ENCODE results near the gene POLR1D.
"Not testable (repeated sequence)": the region's sequence is repeated elsewhere in the genome, so short reads cannot be mapped to it uniquely, and the experiment has no call there.

Gene POLR1D

GRCh38 chr13:27624071-27624470, 2.4 kb downstream of the POLR1D start:
- H3K36me3 Mint-ChIP-seq (ENCODE audit: low read depth), result peaks cover 80% of the 10 kb centered on the region
- peak overlapping the region; percentile 34 for H3K27ac Mint-ChIP-seq
- peak overlapping the region; percentile 32 for H3K4me3 Mint-ChIP-seq
- peaks cover 74% of the 10 kb centered on the region for H3K4me1 Mint-ChIP-seq (ENCODE audit: low read depth)
- no peaks in the 10 kb centered on the region for H3K27me3 Mint-ChIP-seq
- no peaks in the 10 kb centered on the region for H3K9me3 Mint-ChIP-seq
- DNase-seq, result no peak

- Mint-ChIP-seq H3K27ac (no peak overlapping the region), H3K27me3 (no peaks in the 10 kb centered on the region), H3K4me3 (no peak overlapping the region), H3K36me3 (ENCODE audit: low read depth) (peaks cover 91% of the 10 kb centered on the region), H3K4me1 (ENCODE audit: low read depth) (peaks cover 77% of the 10 kb centered on the region), H3K9me3 (no peaks in the 10 kb centered on the region)
- no peak for DNase-seq
These were observed 4.1 kb downstream of the POLR1D start for GRCh38 chr13:27625839-27626238.

GRCh38 chr13:27627380-27627779, 5.7 kb downstream of the POLR1D start:
- Mint-ChIP-seq H3K4me1 (ENCODE audit: low read depth) (peaks cover 86% of the 10 kb centered on the region), H3K4me3 (no peak overlapping the region), H3K9me3 (no peaks in the 10 kb centered on the region), H3K27ac (no peak overlapping the region), H3K27me3 (no peaks in the 10 kb centered on the region), H3K36me3 (ENCODE audit: low read depth) (peaks cover 95% of the 10 kb centered on the region)
- DNase-seq, result no peak

- no peak for DNase-seq
- Mint-ChIP-seq H3K27me3 (no peaks in the 10 kb centered on the region), H3K36me3 (ENCODE audit: low read depth) (peaks cover 95% of the 10 kb centered on the region), H3K4me1 (ENCODE audit: low read depth) (peaks cover 83% of the 10 kb centered on the region), H3K27ac (no peak overlapping the region), H3K4me3 (no peak overlapping the region), H3K9me3 (no peaks in the 10 kb centered on the region)
These were observed 6.4 kb downstream of the POLR1D start for GRCh38 chr13:27628081-27628480.

DNA sequence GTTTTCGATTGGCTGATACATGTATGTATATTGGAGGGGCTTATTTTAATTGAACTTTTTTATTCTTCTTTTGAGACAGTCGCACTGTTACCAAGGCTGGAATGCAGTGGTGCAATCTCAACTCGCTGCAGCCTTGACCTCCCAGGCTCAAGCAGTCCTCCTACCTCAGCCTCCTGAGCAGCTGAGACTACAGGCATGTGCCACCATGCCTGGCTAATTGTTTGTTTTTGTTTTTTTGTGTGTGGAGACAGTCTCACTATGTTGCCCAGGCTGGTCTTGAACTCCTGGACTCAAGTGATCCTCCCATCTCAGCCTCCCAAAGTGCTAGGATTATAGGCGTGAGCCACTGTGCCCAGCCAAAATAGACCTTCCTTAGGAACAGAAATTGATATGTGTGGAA, 7.1 kb downstream of the POLR1D start:
- not testable (repeated sequence) for DNase-seq, H3K9me3 Mint-ChIP-seq, H3K27ac Mint-ChIP-seq, H3K27me3 Mint-ChIP-seq, H3K4me3 Mint-ChIP-seq
- peaks cover 81% of the 10 kb centered on the region for H3K4me1 Mint-ChIP-seq (ENCODE audit: low read depth)
- H3K36me3 Mint-ChIP-seq (ENCODE audit: low read depth), result peaks cover 95% of the 10 kb centered on the region

DNA sequence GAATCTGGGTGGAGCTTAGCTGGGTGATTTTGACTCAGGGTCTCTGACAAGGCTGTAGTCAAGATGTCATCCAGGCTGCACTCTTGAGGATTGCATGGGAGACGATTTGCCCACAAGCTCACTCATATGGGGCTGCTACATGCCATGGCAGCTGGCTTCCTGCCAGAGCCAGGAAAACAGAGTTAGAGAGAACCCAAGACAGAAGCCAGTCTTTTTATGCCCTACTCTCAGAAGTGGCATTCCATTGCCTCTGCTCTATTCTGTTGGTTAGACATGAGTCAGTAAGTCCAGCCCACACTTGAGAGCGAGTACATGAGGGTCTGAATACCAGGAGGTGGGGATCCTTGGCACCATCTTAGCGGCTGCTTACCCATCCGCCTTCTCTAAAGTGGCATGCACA, 9.5 kb downstream of the POLR1D start:
- no peaks in the 10 kb centered on the region for H3K27me3 Mint-ChIP-seq
- DNase-seq, result no peak
- H3K4me3 Mint-ChIP-seq, result no peak overlapping the region
- H3K4me1 Mint-ChIP-seq (ENCODE audit: low read depth), result peaks cover 75% of the 10 kb centered on the region
- peaks cover 91% of the 10 kb centered on the region for H3K36me3 Mint-ChIP-seq (ENCODE audit: low read depth)
- no peaks in the 10 kb centered on the region for H3K9me3 Mint-ChIP-seq
- peak overlapping the region; percentile 2 for H3K27ac Mint-ChIP-seq

DNA sequence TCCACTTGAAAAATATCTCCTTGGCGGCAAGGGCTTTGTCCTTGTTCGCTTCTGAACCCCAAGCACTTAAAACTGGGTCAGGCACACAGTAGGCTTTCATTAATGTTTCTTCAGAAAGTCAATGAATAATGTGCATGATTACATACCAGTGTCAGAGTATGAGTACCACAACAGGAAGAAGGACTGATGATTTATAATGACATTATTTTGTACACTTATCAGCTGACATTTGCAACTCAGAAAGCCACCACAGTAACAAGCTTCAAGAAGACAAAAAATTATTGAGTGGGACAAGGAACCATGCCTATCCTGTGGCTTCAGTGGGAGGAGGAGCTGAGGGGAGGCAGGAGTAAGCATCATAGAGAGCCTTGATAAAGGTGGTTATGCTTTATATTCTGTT, 10.0 kb downstream of the POLR1D start:
- Mint-ChIP-seq H3K27me3 (no peaks in the 10 kb centered on the region), H3K27ac (no peak overlapping the region), H3K4me3 (no peak overlapping the region), H3K9me3 (no peaks in the 10 kb centered on the region), H3K4me1 (ENCODE audit: low read depth) (peaks cover 74% of the 10 kb centered on the region), H3K36me3 (ENCODE audit: low read depth) (peaks cover 88% of the 10 kb centered on the region)
- DNase-seq, result no peak

DNA sequence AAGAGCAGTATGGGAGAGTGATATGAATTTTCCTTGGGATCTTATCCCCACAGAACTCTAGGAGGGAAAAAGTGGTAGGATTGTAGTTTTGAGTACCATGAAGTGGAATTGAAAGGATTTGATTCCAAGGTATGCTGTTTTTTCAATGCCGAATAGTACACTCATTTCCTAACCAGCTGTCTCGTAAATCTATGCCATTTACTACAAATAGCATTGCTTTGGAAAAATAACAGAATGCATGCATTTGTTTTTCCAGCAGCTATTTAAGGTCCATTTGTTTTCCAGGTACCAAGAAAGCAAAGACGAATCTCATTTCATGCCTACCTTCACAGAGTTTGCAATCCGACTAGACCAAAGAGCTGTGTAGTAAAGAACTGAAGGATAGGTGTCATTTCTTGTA, 10.5 kb downstream of the POLR1D start:
- Mint-ChIP-seq H3K4me1 (ENCODE audit: low read depth) (peaks cover 74% of the 10 kb centered on the region), H3K9me3 (no peaks in the 10 kb centered on the region), H3K4me3 (no peak overlapping the region), H3K27me3 (no peaks in the 10 kb centered on the region), H3K27ac (no peak overlapping the region), H3K36me3 (ENCODE audit: low read depth) (peaks cover 86% of the 10 kb centered on the region)
- no peak for DNase-seq

DNA sequence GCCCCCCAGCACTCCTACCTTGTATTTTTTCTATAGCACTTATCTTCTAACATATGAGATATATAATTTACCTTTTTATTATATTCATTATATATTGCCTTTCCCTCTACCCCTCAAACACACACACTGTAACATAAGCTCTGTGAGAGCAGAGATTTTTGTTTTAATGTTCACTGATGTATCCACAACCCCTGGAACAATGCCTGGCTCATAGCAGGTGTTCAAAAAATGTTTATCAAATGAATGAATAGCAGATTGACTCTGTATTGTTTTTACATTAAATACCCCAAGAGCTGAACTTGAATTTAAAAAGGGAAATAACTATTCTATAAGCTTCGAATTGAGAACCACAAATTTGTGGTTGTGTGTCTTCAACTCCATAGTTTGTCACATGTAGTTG, 11.0 kb downstream of the POLR1D start:
- Mint-ChIP-seq H3K9me3 (no peaks in the 10 kb centered on the region), H3K36me3 (ENCODE audit: low read depth) (peaks cover 82% of the 10 kb centered on the region), H3K4me3 (no peak overlapping the region), H3K4me1 (ENCODE audit: low read depth) (peaks cover 70% of the 10 kb centered on the region), H3K27me3 (no peaks in the 10 kb centered on the region), H3K27ac (no peak overlapping the region)
- DNase-seq, result no peak

GRCh38 chr13:27634231-27634630, 12.5 kb downstream of the POLR1D start:
- Mint-ChIP-seq H3K4me3 (no peak overlapping the region), H3K27ac (no peak overlapping the region), H3K9me3 (no peaks in the 10 kb centered on the region), H3K4me1 (ENCODE audit: low read depth) (peaks cover 71% of the 10 kb centered on the region), H3K36me3 (ENCODE audit: low read depth) (peaks cover 79% of the 10 kb centered on the region), H3K27me3 (no peaks in the 10 kb centered on the region)
- DNase-seq, result no peak

DNA sequence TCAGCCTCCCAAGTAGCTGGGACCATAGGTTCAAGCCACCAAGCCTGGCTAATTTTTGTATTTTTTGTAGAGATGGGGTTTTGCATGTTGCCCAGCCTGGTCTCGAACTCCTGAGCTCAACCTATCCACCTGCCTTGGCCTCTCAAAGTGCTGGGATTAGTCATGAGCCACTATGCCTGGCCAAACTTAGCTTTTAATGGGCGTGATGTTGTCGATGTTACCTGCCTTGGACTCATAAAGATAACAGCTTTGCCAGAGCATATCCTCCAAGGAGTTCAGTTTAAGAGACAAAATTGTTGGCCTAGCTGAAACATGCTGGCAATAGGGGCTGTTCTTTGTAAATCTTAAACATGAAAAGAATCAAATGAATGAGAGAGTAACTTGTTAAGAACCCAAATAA, 13.1 kb downstream of the POLR1D start:
- Mint-ChIP-seq H3K4me1 (ENCODE audit: low read depth) (peaks cover 74% of the 10 kb centered on the region), H3K27ac (no peak overlapping the region), H3K9me3 (no peaks in the 10 kb centered on the region), H3K4me3 (no peak overlapping the region), H3K36me3 (ENCODE audit: low read depth) (peaks cover 80% of the 10 kb centered on the region), H3K27me3 (no peaks in the 10 kb centered on the region)
- DNase-seq, result no peak

GRCh38 chr13:27635266-27635665, 13.6 kb downstream of the POLR1D start:
- no peak for DNase-seq
- no peak overlapping the region for H3K27ac Mint-ChIP-seq
- no peaks in the 10 kb centered on the region for H3K27me3 Mint-ChIP-seq
- peaks cover 76% of the 10 kb centered on the region for H3K4me1 Mint-ChIP-seq (ENCODE audit: low read depth)
- H3K9me3 Mint-ChIP-seq, result no peaks in the 10 kb centered on the region
- no peak overlapping the region for H3K4me3 Mint-ChIP-seq
- H3K36me3 Mint-ChIP-seq (ENCODE audit: low read depth), result peaks cover 81% of the 10 kb centered on the region

DNA sequence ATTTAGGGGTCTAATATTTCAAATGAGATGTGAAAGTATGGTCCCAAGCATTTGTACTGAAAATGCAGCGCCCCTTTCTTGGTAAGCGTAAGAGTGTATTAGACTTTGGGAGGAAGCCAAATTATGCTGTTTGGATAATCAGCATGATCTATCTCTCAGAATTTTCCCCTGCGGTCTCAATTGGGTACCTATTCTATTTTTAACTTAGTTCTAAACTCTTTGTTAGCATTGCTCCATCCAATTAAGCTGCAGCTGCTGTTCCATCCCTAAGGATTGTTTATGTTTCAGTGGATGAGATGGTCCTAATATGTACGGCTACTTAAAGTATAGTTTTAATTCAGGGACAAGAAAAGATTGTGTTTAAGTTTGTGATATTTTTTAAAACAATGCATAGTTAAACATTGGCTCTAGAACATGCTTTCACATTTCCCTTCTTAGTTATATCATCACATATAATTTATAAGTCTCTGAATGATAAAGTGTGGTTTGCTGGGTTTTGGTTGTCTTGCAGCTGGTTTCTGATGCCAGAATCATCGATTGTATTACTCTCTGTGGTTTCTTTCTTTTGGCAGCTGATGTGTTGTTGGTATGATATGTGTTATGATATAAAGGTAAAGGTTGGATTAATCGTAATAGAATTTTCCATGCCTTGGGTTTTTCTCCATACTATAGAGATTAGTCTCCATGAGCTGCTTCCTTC, 15.0 kb downstream of the POLR1D start:
- H3K4me1 Mint-ChIP-seq (ENCODE audit: low read depth), result peaks cover 70% of the 10 kb centered on the region
- peaks cover 73% of the 10 kb centered on the region for H3K36me3 Mint-ChIP-seq (ENCODE audit: low read depth)
- H3K27ac Mint-ChIP-seq, result peak overlapping the region; percentile 32
- DNase-seq, result no peak
- no peaks in the 10 kb centered on the region for H3K9me3 Mint-ChIP-seq
- H3K4me3 Mint-ChIP-seq, result no peak overlapping the region
- H3K27me3 Mint-ChIP-seq, result no peaks in the 10 kb centered on the region

DNA sequence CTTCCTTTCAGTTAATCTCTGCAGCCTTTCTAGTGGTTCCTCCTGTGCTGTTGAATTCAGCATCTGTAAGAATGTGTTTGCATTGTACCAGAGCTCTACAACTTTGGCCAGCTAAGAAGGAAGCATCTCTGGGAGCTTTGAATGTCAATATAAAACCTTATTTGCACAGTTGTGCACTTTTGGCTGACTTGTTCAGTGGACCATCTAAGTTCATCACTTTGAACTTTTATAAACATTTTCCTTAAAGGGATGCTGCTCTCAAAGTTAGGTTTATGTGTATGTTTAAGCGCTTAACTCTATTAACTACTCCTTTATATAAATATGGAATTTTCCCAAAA, 15.6 kb downstream of the POLR1D start:
- no peaks in the 10 kb centered on the region for H3K27me3 Mint-ChIP-seq
- H3K4me3 Mint-ChIP-seq, result no peak overlapping the region
- H3K9me3 Mint-ChIP-seq, result no peaks in the 10 kb centered on the region
- H3K4me1 Mint-ChIP-seq (ENCODE audit: low read depth), result peaks cover 70% of the 10 kb centered on the region
- peak overlapping the region; percentile 32 for H3K27ac Mint-ChIP-seq
- DNase-seq, result no peak
- peaks cover 73% of the 10 kb centered on the region for H3K36me3 Mint-ChIP-seq (ENCODE audit: low read depth)

DNA sequence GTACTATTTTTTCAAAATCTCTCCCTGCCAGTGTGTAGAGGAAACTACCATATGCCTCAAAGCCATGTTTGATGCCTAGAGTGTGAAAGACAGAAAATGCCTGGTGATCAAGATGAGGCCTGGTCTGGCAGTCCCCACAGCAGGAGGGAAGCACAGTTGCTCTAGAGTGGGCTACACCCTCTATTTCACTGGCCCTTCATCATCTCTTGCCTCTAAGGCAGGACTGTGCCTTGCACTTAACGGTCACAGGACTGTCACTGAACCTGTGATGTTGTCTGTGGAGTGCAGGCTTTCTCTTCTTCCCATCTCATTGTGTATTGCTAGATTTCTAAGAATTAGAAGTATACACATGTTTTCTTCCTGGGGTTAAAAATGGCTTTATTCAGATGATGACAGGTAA, 16.3 kb downstream of the POLR1D start:
- Mint-ChIP-seq H3K9me3 (no peaks in the 10 kb centered on the region), H3K27ac (no peak overlapping the region), H3K4me1 (ENCODE audit: low read depth) (peaks cover 73% of the 10 kb centered on the region), H3K36me3 (ENCODE audit: low read depth) (peaks cover 73% of the 10 kb centered on the region), H3K4me3 (no peak overlapping the region), H3K27me3 (no peaks in the 10 kb centered on the region)
- no peak for DNase-seq

DNA sequence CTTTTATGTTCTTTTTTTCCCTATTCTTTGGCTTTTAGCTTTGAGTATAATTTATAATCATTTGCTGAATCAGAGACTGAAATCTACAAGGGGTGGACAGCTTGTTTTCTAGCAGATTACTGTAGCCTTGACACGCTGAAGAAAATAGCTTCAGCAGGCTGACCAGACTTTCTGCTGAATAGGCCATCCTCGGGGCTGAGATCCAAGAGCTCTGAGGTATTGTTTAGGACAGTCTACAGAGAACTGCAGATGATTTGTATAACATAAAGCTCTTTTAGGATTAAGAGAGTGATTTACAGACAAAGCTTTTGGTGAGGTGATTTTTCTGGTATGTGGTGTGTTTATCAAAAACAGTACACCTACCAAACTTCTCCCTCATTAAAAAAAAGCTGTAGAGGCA, 16.8 kb downstream of the POLR1D start:
- H3K4me3 Mint-ChIP-seq, result no peak overlapping the region
- peaks cover 73% of the 10 kb centered on the region for H3K36me3 Mint-ChIP-seq (ENCODE audit: low read depth)
- no peaks in the 10 kb centered on the region for H3K9me3 Mint-ChIP-seq
- H3K27me3 Mint-ChIP-seq, result no peaks in the 10 kb centered on the region
- H3K4me1 Mint-ChIP-seq (ENCODE audit: low read depth), result peaks cover 74% of the 10 kb centered on the region
- H3K27ac Mint-ChIP-seq, result no peak overlapping the region
- DNase-seq, result no peak
